ENCODE data around the gene SH2D7. TPM values are rescaled to one million over a fixed set of nuclear protein-coding genes. Genes with fewer than 3 reads are reported as not detected.

The SH2D7 gene
- total RNA-seq, 1 experiment from 2014 or later: not detected

- Histone ChIP-seq H2AFZ (no peak overlapping the region), H3K27me3 (ENCODE audit: insufficient read depth, low read depth) (no peaks in the 10 kb centered on the region), H3K4me2 (no peak overlapping the region), H3K4me3 (no peak overlapping the region), H4K20me1 (ENCODE audit: insufficient read depth) (no peaks in the 10 kb centered on the region), H3K36me3 (ENCODE audit: low read depth) (no peaks in the 10 kb centered on the region), H3K4me1 (replicated peaks; ENCODE audit: insufficient read depth) (peaks cover 9% of the 10 kb centered on the region), H3K9me3 (ENCODE audit: insufficient read depth, low read depth) (no peaks in the 10 kb centered on the region), H3F3A (ENCODE audit: insufficient read depth, low read depth) (peaks cover 3% of the 10 kb centered on the region; the same call in 1 of the 2 replicates), H3K9me2 (ENCODE audit: insufficient read depth) (no peaks in the 10 kb centered on the region), H3K79me2 (ENCODE audit: low read depth) (peaks cover 7% of the 10 kb centered on the region; the same call in 1 of the 2 replicates), H3K27ac (no peak overlapping the region)
- ChIA-PET POLR2A (ENCODE audit: unreplicated experiment) (interaction anchor here (0.6 kb wide), 1 partner anchor 21 kb away, joined by 3 read pairs; no protein-coding TSS in a partner anchor), CTCF (interaction anchor here (0.6 kb wide), 1 partner anchor 20 kb away, joined by 3 read pairs; no protein-coding TSS in a partner anchor)
- TF ChIP-seq EZH2 (IDR thresholded peaks at IDR 0.05; ENCODE audit: low read depth): no peak
- no peak for TF ChIP-seq CTCF (conservative IDR thresholded peaks at IDR 0.05)
- BruUV-seq (replicated peaks): no TSS peak
- intact Hi-C loops (cut with micrococcal nuclease; ENCODE audit: unreplicated experiment): no loop called here
- no peak for DNase-seq
These were observed 40.8 kb upstream of the SH2D7 start for GRCh38 chr15:78051596-78051995.

GRCh38 chr15:78052001-78052401, 40.4 kb upstream of the SH2D7 start:
- DNase-seq: no peak

GRCh38 chr15:78052545-78052944, 39.8 kb upstream of the SH2D7 start:
- Histone ChIP-seq H3K79me2 (ENCODE audit: low read depth) (peaks cover 11% of the 10 kb centered on the region), H3K9me2 (ENCODE audit: insufficient read depth) (no peaks in the 10 kb centered on the region), H3K4me1 (replicated peaks; ENCODE audit: insufficient read depth) (peaks cover 18% of the 10 kb centered on the region), H3K27ac (no peak overlapping the region), H3K27me3 (ENCODE audit: insufficient read depth, low read depth) (no peaks in the 10 kb centered on the region), H3K4me2 (no peak overlapping the region), H3K9me3 (ENCODE audit: insufficient read depth, low read depth) (no peaks in the 10 kb centered on the region), H3K36me3 (ENCODE audit: low read depth) (no peaks in the 10 kb centered on the region), H3F3A (ENCODE audit: insufficient read depth, low read depth) (peaks cover 13% of the 10 kb centered on the region; the same call in 1 of the 2 replicates), H3K4me3 (no peak overlapping the region), H2AFZ (no peak overlapping the region), H4K20me1 (ENCODE audit: insufficient read depth) (no peaks in the 10 kb centered on the region)
- no TSS peak for BruUV-seq (replicated peaks)
- TF ChIP-seq CTCF (conservative IDR thresholded peaks at IDR 0.05) (no peak), EZH2 (IDR thresholded peaks at IDR 0.05; ENCODE audit: low read depth) (no peak)
- intact Hi-C loops (cut with micrococcal nuclease; ENCODE audit: unreplicated experiment): no loop called here
- POLR2A ChIA-PET (ENCODE audit: unreplicated experiment): no interaction called here
- CTCF ChIA-PET: no interaction called here
- DNase-seq: no peak

More at GRCh38 chr15:78052001-78052401, 40.4 kb upstream of the SH2D7 start:
- no peak overlapping the region for H2AFZ ChIP-seq
- H3K27ac ChIP-seq: no peak overlapping the region
- no peaks in the 10 kb centered on the region for H4K20me1 ChIP-seq (ENCODE audit: insufficient read depth)
- intact Hi-C loops (cut with micrococcal nuclease; ENCODE audit: unreplicated experiment): no loop called here
- no TSS peak for BruUV-seq (replicated peaks)
- ChIA-PET CTCF (interaction anchor here (0.6 kb wide), 1 partner anchor 20 kb away, joined by 3 read pairs; no protein-coding TSS in a partner anchor), POLR2A (ENCODE audit: unreplicated experiment) (interaction anchor here (0.6 kb wide), 1 partner anchor 20 kb away, joined by 3 read pairs; no protein-coding TSS in a partner anchor)
- no peak overlapping the region for H3K4me2 ChIP-seq
- peaks cover 7% of the 10 kb centered on the region; the same call in 1 of the 2 replicates for H3F3A ChIP-seq (ENCODE audit: insufficient read depth, low read depth)
- H3K9me3 ChIP-seq (ENCODE audit: insufficient read depth, low read depth): no peaks in the 10 kb centered on the region
- peaks cover 13% of the 10 kb centered on the region for H3K4me1 ChIP-seq (replicated peaks; ENCODE audit: insufficient read depth)
- no peaks in the 10 kb centered on the region for H3K27me3 ChIP-seq (ENCODE audit: insufficient read depth, low read depth)
- H3K79me2 ChIP-seq (ENCODE audit: low read depth): peaks cover 7% of the 10 kb centered on the region; the same call in 1 of the 2 replicates
- H3K4me3 ChIP-seq: no peak overlapping the region
- H3K36me3 ChIP-seq (ENCODE audit: low read depth): no peaks in the 10 kb centered on the region
- TF ChIP-seq CTCF (conservative IDR thresholded peaks at IDR 0.05): no peak
- no peak for TF ChIP-seq EZH2 (IDR thresholded peaks at IDR 0.05; ENCODE audit: low read depth)
- no peaks in the 10 kb centered on the region for H3K9me2 ChIP-seq (ENCODE audit: insufficient read depth)
